ENCODE measurements around the gene TMIE. TPM values are rescaled to one million over a fixed set of nuclear protein-coding genes. Genes with fewer than 3 reads are reported as not detected.

Gene TMIE
- polyA plus RNA-seq, 3 donors, result not detected

GRCh38 chr3:46675843-46676567, 25.2 kb upstream of the TMIE start:
- Histone ChIP-seq H3K27ac (ENCODE audit: low read depth in 1 of 2, low read length in 2 of 2) (no peak overlapping the region), H3K4me3 (replicated peaks in 1 of 3; ENCODE audit: low read depth in 2 of 3, low read length in 3 of 3) (no peak overlapping the region), H3K9me3 (replicated peaks in 1 of 2; ENCODE audit: control insufficient read depth in 1 of 2, insufficient read depth in 1 of 2, low read length in 2 of 2) (no peaks in the 10 kb centered on the region), H3K4me2 (replicated peaks; ENCODE audit: extremely low read depth, low read length, poor library complexity, severe bottlenecking) (no peak overlapping the region), H2AFZ (ENCODE audit: insufficient read depth, low read depth, low read length, poor library complexity, severe bottlenecking) (no peak overlapping the region), H3K27me3 (ENCODE audit: control insufficient read depth in 2 of 2, insufficient read depth in 2 of 2, low read length in 2 of 2) (no peaks in the 10 kb centered on the region), H3K36me3 (replicated peaks in 1 of 2; ENCODE audit: control insufficient read depth in 1 of 2, insufficient read depth in 2 of 2, low read length in 2 of 2) (no peaks in the 10 kb centered on the region), H4K20me1 (ENCODE audit: insufficient read depth, low read length) (no peaks in the 10 kb centered on the region), H3K9ac (ENCODE audit: insufficient read depth, low read length, poor library complexity, severe bottlenecking) (no peak overlapping the region), H3K79me2 (ENCODE audit: insufficient read depth, low read length) (no peaks in the 10 kb centered on the region), H3K4me1 (ENCODE audit: control insufficient read depth in 1 of 2, insufficient read depth in 2 of 2, low read length in 2 of 2) (no peaks in the 10 kb centered on the region)
- H3K4me1 Mint-ChIP-seq, result peaks cover 6% of the 10 kb centered on the region
- no peak for TF ChIP-seq CTCF (IDR thresholded peaks at IDR 0.05)
- H3K27ac Mint-ChIP-seq, result peak overlapping the region in 1 of 7 donors; percentile 45
- H3K36me3 Mint-ChIP-seq, result no peaks in the 10 kb centered on the region
- 81% methylated on average over 9 of the region's 9 CpGs for WGBS (ENCODE audit: insufficient coverage)
- H3K9me3 Mint-ChIP-seq, result peaks cover 0 to 2% (median 0%) of the 10 kb centered on the region in 7 donors
- peaks cover 0 to 2% (median 2%) of the 10 kb centered on the region in 3 donors for H3K27me3 Mint-ChIP-seq (ENCODE audit: low read depth in 3 of 3)
- H3K4me3 Mint-ChIP-seq, result no peak overlapping the region
- DNase-seq, result no peak
- intact Hi-C loops (cut with micrococcal nuclease), result no loop called here

GRCh38 chr3:46676601-46677410, 24.4 kb upstream of the TMIE start:
- Histone ChIP-seq H3K4me3 (replicated peaks in 1 of 3; ENCODE audit: low read depth in 2 of 3, low read length in 3 of 3) (no peak overlapping the region), H3K4me2 (replicated peaks; ENCODE audit: extremely low read depth, low read length, poor library complexity, severe bottlenecking) (no peak overlapping the region), H3K9ac (ENCODE audit: insufficient read depth, low read length, poor library complexity, severe bottlenecking) (no peak overlapping the region), H3K9me3 (replicated peaks in 1 of 2; ENCODE audit: control insufficient read depth in 1 of 2, insufficient read depth in 1 of 2, low read length in 2 of 2) (no peaks in the 10 kb centered on the region), H3K27me3 (ENCODE audit: control insufficient read depth in 2 of 2, insufficient read depth in 2 of 2, low read length in 2 of 2) (no peaks in the 10 kb centered on the region), H3K36me3 (replicated peaks in 1 of 2; ENCODE audit: control insufficient read depth in 1 of 2, insufficient read depth in 2 of 2, low read length in 2 of 2) (no peaks in the 10 kb centered on the region), H3K27ac (ENCODE audit: low read depth in 1 of 2, low read length in 2 of 2) (no peak overlapping the region), H2AFZ (ENCODE audit: insufficient read depth, low read depth, low read length, poor library complexity, severe bottlenecking) (no peak overlapping the region), H4K20me1 (ENCODE audit: insufficient read depth, low read length) (no peaks in the 10 kb centered on the region), H3K4me1 (ENCODE audit: control insufficient read depth in 1 of 2, insufficient read depth in 2 of 2, low read length in 2 of 2) (peaks cover 3 to 4% of the 10 kb centered on the region in 2 donors), H3K79me2 (ENCODE audit: insufficient read depth, low read length) (no peaks in the 10 kb centered on the region)
- Mint-ChIP-seq H3K4me3 (no peak overlapping the region), H3K9me3 (peaks cover 0 to 2% (median 0%) of the 10 kb centered on the region in 7 donors), H3K4me1 (peaks cover 6% of the 10 kb centered on the region), H3K27me3 (ENCODE audit: low read depth in 3 of 3) (no peaks in the 10 kb centered on the region), H3K27ac (no peak overlapping the region), H3K36me3 (no peaks in the 10 kb centered on the region)
- no peak for TF ChIP-seq CTCF (IDR thresholded peaks at IDR 0.05)
- intact Hi-C loops (cut with micrococcal nuclease), result no loop called here
- 91% methylated on average over 12 of the region's 16 CpGs for WGBS (ENCODE audit: insufficient coverage)
- no peak for DNase-seq
